HFF-Myc (cell line): Measurements from ENCODE around the gene HS3ST6.

ENCODE experiments used
- DNase-seq: peaks from one replicate; pipeline ENCODE4 v3.0.0-alpha.2; 2011; ENCODE audit warnings: low read depth; ENCODE audit errors: extremely low read depth
- H3K4me3 ChIP-seq: replicated peaks from 2 replicates; pipeline ENCODE4 v1.5.1; 2011; ENCODE audit warnings: low read depth, mild to moderate bottlenecking, control low read depth, low read length
- TF ChIP-seq, protein P1 (sequence below): IDR thresholded peaks from 2 replicates; pipeline ENCODE4 v1.5.1; 2012; ENCODE audit warnings: mild to moderate bottlenecking, low read depth, low read length, control low read depth; ENCODE audit errors: missing control alignments

HS3ST6 gene

DNA sequence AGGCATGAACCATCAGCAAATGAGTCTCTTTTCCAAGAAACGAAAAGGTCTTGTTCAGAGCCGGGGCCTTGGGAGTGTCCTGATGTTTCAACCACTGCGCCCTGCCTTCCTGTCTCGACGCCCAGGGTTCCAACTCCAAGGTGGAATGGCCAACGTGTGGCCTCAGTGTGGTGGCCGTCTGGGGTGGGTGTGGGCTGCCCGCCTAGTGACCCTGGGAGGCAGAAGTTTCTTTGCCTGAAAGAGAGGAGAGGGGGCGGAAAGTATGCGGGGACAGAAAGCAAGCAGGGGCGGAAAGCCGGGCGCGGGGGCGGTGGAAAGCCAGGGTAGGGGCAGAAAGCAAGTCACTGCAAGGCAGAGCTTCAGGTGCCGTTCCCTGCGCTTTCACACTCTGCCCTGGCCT lies 20.7 kb upstream of the HS3ST6 start:
- TF ChIP-seq, protein P1, sequence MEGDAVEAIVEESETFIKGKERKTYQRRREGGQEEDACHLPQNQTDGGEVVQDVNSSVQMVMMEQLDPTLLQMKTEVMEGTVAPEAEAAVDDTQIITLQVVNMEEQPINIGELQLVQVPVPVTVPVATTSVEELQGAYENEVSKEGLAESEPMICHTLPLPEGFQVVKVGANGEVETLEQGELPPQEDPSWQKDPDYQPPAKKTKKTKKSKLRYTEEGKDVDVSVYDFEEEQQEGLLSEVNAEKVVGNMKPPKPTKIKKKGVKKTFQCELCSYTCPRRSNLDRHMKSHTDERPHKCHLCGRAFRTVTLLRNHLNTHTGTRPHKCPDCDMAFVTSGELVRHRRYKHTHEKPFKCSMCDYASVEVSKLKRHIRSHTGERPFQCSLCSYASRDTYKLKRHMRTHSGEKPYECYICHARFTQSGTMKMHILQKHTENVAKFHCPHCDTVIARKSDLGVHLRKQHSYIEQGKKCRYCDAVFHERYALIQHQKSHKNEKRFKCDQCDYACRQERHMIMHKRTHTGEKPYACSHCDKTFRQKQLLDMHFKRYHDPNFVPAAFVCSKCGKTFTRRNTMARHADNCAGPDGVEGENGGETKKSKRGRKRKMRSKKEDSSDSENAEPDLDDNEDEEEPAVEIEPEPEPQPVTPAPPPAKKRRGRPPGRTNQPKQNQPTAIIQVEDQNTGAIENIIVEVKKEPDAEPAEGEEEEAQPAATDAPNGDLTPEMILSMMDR: no peak
- no peak overlapping the region for H3K4me3 ChIP-seq
- DNase-seq: no peak

DNA sequence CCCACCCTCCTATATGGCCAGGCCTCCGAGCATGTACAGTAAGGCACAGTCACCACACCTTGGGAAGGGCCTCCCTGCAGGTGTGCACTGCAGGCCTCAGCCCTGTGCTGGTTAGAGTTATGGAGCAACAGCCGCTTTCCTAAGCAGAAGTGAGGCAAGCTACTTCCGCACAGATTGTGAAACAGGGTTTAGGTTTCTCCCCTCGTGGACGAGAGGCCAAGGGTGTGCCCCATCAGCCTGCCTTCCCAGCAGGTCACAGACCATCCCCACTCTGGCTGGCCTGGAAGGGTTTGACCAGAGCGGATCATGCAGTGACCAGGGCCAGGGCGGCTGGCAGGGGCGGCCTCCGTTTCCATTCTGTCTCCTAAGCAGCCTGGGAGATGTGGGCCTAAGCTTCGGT lies 20.1 kb upstream of the HS3ST6 start:
- DNase-seq: no peak
- TF ChIP-seq, protein P1: no peak
- no peak overlapping the region for H3K4me3 ChIP-seq

DNA sequence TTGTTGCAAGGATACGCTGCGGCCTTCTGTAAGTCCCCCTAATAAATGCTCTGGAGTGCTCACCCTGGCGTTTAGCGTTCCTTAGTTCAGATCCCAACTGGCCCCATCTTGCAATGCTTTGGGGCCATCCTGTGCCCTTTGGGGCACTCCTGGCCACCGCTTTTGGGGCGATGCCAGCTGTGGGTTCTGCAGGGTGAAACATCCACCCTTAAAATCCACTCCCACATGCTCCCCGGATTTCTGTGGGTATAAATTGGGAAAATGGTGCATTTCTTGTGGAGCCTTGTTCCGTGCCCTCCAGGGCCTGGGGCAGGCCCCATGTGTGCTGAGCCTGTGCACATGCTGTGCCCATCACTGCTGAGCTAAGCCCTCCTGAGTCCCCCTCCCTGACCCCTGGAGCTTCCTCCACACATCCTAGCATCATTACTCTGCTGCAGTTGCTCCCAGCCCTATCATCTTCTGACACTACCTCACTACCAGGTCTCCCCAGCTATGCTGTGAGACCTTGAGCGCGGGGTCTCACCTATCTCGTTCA lies 18.8 kb upstream of the HS3ST6 start:
- no peak overlapping the region for H3K4me3 ChIP-seq
- no peak for DNase-seq
- TF ChIP-seq, protein P1: no peak

DNA sequence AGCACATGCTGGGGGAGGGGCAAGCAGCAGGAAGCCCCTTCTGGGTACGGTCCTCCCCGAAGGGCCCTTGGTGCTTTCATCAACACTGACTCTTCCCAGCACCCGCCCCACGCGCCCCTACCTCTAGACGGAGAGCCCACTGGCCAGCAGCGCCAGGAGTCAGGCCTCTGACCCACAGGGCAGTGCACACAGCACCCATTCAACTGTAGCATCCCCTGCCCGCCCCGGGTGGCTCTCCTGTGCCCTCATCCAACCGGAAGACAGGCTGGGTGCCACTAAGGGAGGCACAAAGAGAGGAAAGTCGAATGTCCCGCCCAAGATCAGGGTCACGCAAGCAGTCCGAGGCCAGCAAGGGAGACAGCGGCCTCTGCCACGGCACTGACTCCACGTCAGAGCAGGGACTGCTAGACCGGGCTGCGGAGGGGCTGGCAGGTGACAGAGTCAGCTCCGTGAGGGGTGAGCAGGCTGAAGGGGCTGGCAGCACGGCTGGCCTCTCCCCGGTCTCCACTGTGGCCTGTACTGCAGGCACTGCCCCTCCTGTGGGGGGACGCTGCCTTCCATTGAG lies 15.0 kb upstream of the HS3ST6 start:
- no peak overlapping the region for H3K4me3 ChIP-seq
- TF ChIP-seq, protein P1: no peak
- DNase-seq: no peak

DNA sequence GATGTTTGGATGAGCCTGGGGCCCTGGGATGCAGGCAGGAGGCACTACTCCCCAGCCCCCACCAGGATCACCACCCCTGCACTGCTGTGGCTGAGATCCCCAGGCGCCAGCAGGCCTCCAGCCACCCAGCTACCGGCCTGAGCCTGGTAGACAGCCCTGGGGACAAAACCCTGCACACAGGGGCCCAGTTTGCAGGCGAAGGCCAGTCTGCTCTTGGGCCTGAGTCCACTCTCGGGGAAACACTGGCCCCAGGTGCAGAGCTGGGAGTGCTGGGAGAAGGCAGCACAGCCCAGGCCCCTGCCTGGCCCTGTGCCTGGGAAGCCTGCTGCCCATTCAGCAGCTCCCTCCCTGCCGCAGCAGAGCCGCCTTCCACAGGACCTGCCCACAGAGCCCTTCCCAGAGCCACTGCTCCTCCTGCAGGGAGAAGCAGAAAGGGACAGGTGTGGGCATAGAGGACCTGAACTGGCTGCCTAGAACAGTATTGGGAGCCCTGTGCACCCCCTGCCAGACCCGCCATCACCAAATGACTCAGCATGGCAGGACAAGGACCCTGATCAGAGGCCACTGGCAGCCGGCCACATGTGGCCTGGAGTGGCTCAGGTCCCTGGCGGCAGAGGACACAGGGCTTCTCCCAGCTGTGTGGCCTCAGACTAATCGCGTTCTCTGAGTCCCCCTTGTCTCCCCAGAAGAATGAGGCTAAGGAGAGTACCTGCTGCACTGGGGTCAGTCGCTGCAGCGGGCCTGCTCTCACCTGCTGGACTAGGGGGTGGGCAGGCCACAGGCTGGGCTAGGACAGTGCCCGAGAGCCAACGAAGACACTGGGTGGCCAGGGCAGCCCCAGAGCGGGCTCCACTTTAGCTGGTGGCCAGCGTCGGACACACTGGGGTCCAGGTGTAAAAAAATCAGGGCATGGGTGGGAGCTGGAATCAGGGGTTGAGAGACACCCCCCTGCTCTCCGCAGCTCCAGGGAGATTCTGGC lies 14.1 kb upstream of the HS3ST6 start:
- H3K4me3 ChIP-seq: no peak overlapping the region
- no peak for DNase-seq
- TF ChIP-seq, protein P1: peak; percentile 19

DNA sequence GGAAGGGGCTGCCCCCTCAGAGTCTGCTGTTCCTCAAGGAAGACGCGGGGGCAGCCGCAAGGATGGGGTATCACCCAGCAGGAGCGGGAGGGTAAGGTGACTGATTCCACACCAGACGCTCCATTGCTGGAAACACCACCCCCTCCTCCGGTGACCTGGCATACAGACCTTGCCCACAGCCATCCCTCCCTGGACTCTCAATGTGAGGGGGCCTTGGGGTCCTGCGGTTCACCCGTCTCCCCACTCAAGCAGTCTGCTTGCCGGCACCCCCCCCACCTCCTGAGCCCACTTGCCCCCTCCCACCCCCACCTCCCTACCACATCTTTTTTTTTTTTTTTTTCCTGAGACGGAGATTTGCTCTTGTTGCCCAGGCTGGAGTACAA lies 12.1 kb upstream of the HS3ST6 start:
- no peak overlapping the region for H3K4me3 ChIP-seq
- TF ChIP-seq, protein P1: no peak
- DNase-seq: no peak
